Endothelial cell (in vitro differentiated cells): ENCODE measurements around the gene PBRM1. TPM values are rescaled to one million over a fixed set of nuclear protein-coding genes. Genes with fewer than 3 reads are reported as not detected.

Experiments used
- DNase-seq: peaks from one replicate; pipeline ENCODE4 v3.0.0; 2021; ENCODE audit warnings: low spot score
- H3K27ac Mint-ChIP-seq: one replicate; pipeline ENCODE4 v1.8.0; 2021; ENCODE audit warnings: mixed read lengths, inconsistent platforms; ENCODE audit not compliant: unreplicated experiment
- H3K27me3 Mint-ChIP-seq: one replicate; pipeline ENCODE4 v1.8.0; 2021; ENCODE audit warnings: mild to moderate bottlenecking, moderate library complexity, mixed read lengths, inconsistent platforms; ENCODE audit not compliant: unreplicated experiment
- H3K36me3 Mint-ChIP-seq: one replicate; pipeline ENCODE4 v1.8.0; 2021; ENCODE audit warnings: mild to moderate bottlenecking, low read depth, mixed read lengths, inconsistent platforms; ENCODE audit not compliant: unreplicated experiment
- H3K4me1 Mint-ChIP-seq: one replicate; pipeline ENCODE4 v1.8.0; 2021; ENCODE audit warnings: mild to moderate bottlenecking, mixed read lengths, inconsistent platforms; ENCODE audit not compliant: unreplicated experiment
- H3K4me3 Mint-ChIP-seq: one replicate; pipeline ENCODE4 v1.8.0; 2021; ENCODE audit warnings: mild to moderate bottlenecking, mixed read lengths, inconsistent platforms; ENCODE audit not compliant: unreplicated experiment
- H3K9me3 Mint-ChIP-seq: one replicate; pipeline ENCODE4 v1.8.0; 2021; ENCODE audit warnings: mixed read lengths, inconsistent platforms; ENCODE audit not compliant: unreplicated experiment
- total RNA-seq: library from RNA; stranded (reverse); fragmentation: NEBNext Ultra II Directional; extraction: Animal tissue kit (Norgen Biotek cat#: 25700); gene quantifications from one replicate; pipeline ENCODE4 v1.2.1, GENCODE V29; 2021; ENCODE audit not compliant: unreplicated experiment
- TF ChIP-seq, protein P1 (sequence below): fragments of 200-600 bp; sonication (generic); IDR thresholded peaks from one replicate; pipeline ENCODE4 v1.5.0; 2021; ENCODE audit warnings: antibody characterized with exemption; ENCODE audit not compliant: unreplicated experiment

The PBRM1 gene
- total RNA-seq, 1 donor from 2014 or later = 68.7 TPM

DNA sequence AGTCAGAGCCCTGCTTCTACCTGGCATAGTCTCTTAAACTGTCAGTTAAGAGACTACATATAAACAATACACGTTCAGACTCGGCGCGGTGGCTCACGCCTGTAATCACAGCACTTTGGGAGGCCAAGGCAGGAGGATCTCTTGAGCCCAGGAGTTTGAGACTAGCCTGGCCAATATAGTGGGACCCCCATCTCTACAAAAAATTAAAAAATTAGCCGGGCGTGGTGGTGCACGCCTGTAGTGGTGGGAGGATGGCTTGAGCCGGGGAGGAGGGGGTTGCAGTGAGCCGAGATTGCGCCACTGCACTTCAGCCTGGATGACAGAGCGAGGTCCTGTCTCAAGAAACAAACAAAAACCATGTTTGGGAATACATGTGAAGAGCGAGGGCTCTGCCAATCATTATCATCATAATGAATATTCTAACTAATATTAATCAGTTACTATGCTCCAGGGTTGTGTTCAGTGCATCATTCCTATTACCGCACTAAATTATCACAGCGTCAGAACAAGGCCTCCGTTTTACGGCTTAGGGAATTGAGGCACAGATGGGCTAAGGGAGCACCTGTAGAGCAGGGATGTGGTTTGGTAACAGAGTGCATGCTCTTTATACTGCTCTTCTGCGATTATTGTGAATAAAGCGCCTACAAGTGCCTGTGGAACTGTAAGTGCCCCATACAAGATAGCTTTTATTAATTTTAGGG lies 150.2 kb downstream of the PBRM1 start:
- H3K27ac Mint-ChIP-seq = peak overlapping the region; percentile 67
- peak; percentile 4 for DNase-seq
- no peaks in the 10 kb centered on the region for H3K9me3 Mint-ChIP-seq
- TF ChIP-seq, protein P1, sequence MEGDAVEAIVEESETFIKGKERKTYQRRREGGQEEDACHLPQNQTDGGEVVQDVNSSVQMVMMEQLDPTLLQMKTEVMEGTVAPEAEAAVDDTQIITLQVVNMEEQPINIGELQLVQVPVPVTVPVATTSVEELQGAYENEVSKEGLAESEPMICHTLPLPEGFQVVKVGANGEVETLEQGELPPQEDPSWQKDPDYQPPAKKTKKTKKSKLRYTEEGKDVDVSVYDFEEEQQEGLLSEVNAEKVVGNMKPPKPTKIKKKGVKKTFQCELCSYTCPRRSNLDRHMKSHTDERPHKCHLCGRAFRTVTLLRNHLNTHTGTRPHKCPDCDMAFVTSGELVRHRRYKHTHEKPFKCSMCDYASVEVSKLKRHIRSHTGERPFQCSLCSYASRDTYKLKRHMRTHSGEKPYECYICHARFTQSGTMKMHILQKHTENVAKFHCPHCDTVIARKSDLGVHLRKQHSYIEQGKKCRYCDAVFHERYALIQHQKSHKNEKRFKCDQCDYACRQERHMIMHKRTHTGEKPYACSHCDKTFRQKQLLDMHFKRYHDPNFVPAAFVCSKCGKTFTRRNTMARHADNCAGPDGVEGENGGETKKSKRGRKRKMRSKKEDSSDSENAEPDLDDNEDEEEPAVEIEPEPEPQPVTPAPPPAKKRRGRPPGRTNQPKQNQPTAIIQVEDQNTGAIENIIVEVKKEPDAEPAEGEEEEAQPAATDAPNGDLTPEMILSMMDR = no peak
- peaks cover 30% of the 10 kb centered on the region for H3K27me3 Mint-ChIP-seq
- peaks cover 21% of the 10 kb centered on the region for H3K36me3 Mint-ChIP-seq
- peak overlapping the region; percentile 88 for H3K4me3 Mint-ChIP-seq
- H3K4me1 Mint-ChIP-seq = peaks cover 29% of the 10 kb centered on the region

DNA sequence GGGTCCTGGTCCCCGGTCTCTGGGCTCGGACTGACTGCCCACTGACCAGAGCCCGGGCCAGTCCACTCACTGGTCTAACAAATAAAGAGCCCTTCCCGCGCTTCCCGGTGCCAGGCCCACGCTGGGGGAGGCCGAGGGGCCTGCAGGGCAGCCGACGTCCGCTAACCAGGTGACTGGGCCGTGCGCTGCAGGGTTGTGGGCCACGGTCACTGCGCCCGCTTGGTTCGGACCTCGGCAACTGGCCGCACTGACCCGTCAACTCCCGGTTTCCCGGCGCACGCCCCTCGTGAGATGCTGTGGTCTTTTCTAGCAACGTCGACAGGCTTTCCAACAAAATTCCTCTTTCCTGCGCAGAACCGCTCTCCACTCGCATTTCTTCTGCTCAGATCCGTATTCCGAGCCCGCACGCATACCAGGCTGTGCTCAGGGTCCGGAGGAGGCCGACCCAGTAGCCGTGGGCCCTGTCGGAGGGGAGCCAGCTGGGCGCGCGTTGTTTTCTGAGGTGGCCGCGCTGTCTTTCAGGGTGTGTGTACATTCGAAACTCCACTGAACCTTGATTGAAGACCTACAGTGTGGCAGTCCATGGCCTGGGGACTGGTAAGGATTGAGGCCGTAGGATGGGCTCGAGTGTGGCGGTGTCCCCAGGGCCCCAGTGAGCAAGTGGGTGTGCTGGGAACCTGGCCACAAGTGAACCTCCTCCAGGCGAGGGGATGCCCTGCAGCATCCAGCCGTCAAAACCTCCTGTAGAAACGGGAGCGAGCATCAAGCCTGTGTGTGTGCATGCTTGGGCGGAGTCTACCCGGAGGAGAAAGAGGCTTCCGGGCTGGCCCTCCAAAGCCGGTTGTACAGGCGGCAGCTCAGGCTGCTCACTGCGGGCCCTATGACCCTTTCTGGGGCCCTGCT lies 151.2 kb downstream of the PBRM1 start:
- peak; percentile 14 for DNase-seq

DNA sequence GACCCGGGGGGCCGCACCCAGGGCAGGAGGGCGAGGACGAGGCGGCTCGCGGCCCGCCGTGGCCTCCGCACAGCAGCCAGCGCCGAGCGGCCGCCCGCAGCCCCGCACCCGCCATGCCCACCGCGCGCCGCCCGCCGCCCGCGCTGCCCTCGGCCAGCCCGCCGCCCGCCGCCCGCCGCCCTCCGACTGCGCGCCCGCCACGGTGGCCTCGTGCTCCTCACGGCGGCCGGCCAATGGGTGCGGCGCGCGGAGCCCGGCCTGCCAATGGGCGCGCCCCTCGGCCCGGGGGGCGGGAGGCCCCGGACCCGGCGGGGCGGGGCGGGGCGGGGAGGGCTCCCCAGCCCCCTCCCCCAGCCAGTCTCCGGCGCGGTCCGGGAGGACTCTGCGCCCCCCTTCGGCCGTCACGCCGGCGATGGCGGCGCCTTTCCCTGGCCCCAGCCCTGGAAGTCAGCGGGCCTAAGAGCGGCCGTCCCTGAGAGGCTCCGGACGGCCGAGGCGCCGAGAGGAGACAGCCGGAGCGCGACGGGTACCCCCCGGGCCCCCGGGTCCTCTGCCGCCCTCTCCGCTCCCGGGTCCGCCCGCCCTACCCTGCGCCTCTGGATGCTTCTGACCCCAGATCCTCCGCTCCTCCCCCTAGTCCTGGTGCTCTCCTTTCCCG lies 152.0 kb downstream of the PBRM1 start, which contains the start of gene NT5DC2:
Gene NT5DC2 (minus strand): TSS at position 235 of the 658 bp plus-strand sequence. CDS start 120 bp downstream, at position 115.
- TF ChIP-seq, protein P1 = no peak
- H3K4me1 Mint-ChIP-seq = peaks cover 25% of the 10 kb centered on the region
- H3K27me3 Mint-ChIP-seq = peaks cover 31% of the 10 kb centered on the region
- peak within 1 kb of the TSS; percentile 89 for H3K4me3 Mint-ChIP-seq
- peak; percentile 76 for DNase-seq
- H3K36me3 Mint-ChIP-seq = peaks cover 16% of the 10 kb centered on the region
- no peaks in the 10 kb centered on the region for H3K9me3 Mint-ChIP-seq
- peak within 1 kb of the TSS; percentile 63 for H3K27ac Mint-ChIP-seq

More for the DNA sequence above, 151.2 kb downstream of the PBRM1 start:
- H3K36me3 Mint-ChIP-seq = peaks cover 20% of the 10 kb centered on the region
- H3K4me3 Mint-ChIP-seq = peak overlapping the region; percentile 88
- H3K27me3 Mint-ChIP-seq = peaks cover 33% of the 10 kb centered on the region
- H3K27ac Mint-ChIP-seq = peak overlapping the region; percentile 67
- peaks cover 32% of the 10 kb centered on the region for H3K4me1 Mint-ChIP-seq
- no peaks in the 10 kb centered on the region for H3K9me3 Mint-ChIP-seq
- TF ChIP-seq, protein P1 = no peak

DNA sequence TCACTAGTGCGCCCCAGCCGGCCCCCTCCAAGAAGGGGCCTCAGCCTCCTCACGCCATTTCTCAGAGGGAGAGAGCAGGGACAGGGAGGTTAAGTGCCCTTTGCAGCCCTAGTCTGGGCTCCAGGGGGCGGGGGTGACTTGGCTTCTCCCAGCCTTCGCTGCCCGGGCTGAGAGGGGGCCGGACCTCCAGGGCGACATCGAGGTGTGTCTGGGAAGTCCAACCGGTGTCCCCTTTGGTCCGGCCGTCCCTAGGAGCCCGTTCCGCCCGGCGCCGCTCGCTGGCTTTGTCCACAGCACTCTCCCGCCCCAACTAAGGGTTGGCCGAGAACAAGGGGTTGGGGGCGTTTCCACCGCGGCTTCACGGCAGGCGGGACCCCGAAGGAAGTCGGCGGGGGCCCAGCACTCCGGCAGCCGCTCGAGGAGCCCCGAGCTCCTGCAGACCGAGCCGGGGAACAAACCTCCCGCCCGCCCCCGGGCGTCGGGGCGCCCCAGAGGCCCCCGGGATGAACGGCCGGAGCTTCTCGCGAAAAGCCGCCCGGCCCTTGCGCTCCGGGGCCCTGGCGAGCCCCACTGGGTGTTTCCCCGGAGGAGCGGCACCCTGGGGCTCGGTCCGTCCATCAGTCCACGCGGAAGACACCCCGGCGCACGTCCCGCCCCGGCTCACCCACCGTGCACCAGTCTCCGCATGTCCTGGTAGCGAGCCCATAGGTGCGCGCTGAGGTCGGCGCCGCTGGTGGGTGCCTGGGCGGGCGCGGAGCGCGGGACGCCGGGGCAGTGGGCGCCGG lies 152.7 kb downstream of the PBRM1 start:
- no peak overlapping the region for H3K27ac Mint-ChIP-seq
- peaks cover 14% of the 10 kb centered on the region for H3K36me3 Mint-ChIP-seq
- no peaks in the 10 kb centered on the region for H3K9me3 Mint-ChIP-seq
- H3K4me3 Mint-ChIP-seq = peak overlapping the region; percentile 89
- H3K4me1 Mint-ChIP-seq = peaks cover 20% of the 10 kb centered on the region
- peak; percentile 46 for DNase-seq
- peaks cover 29% of the 10 kb centered on the region for H3K27me3 Mint-ChIP-seq
- TF ChIP-seq, protein P1 = no peak
